Inflammatory macrophage (primary cell): ENCODE results near the gene CPAMD8.

ENCODE experiments used
- DNase-seq, 2 donors: peaks; one replicate each; pipeline ENCODE4 v3.0.0-alpha.2; 2020 to 2022

Gene CPAMD8

GRCh38 chr19:16915734-16916133 is 110.9 kb downstream of the CPAMD8 start:
- DNase-seq, result no peak

- no peak for DNase-seq
Observed at GRCh38 chr19:16915135-16915534, 111.5 kb downstream of the CPAMD8 start.

DNA sequence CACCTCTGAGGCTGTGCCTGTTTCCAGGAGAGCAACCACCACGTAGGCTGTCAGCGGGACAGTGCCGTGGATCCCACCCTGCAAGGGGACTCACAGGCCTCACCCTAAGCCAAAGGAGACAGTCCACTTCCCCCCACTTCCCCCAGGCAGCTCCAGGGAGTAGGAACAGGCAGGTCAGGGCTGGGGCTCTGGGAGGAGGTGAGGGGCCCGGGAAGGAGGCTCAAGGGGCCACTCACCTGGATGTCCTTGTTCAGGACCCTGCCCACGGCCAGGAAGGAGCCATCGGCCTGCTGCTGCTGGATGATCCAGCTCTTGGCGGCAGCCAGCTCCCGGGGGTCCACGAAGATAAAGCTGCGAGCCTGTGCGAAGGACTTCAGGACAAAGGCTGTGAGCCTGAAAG is 112.2 kb downstream of the CPAMD8 start:
- no peak for DNase-seq

GRCh38 chr19:16912780-16913179 is 113.8 kb downstream of the CPAMD8 start:
- no peak for DNase-seq

GRCh38 chr19:16911046-16911445 is 115.6 kb downstream of the CPAMD8 start:
- DNase-seq, result no peak

GRCh38 chr19:16908759-16909158 is 117.9 kb downstream of the CPAMD8 start:
- DNase-seq, result no peak

DNA sequence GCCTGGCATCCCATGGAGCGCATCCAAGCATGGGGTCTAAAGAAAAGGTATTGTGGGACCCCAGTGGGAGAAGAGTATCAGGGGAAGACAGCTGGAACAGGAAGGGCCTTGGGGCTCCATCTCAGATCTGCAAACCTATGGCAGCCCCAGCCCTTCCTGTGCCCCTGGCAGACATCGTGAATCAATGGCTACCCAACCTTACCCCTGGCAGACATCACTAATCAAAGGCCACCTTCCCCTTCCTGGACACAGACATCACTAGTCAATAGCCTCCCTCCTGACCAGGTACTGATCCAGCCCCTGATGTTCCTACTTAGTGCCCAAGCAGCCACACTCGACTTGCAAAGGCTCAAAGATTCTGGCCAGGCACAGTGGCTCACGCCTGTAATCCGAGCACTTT is 122.0 kb downstream of the CPAMD8 start:
- DNase-seq, result no peak

DNA sequence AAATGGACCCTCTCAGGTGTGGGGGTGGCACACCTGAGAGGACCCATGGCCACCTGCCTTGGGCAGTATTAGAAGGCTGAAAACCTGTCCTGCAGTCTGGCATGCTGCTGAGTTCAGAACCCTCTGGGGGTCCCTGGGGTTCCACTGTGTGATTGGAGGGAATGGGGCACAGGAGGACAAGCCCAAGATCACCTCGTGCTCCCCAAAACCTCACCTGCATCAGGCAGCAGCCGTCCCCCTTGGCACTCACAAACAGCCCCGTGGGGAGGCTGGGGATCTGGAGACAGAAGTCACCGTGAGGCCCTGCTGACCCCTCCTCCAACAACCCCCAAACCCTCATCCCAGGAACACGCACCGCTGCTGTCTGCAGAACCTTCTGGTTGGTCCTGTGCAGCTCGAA is 123.3 kb downstream of the CPAMD8 start:
- DNase-seq, result no peak

DNA sequence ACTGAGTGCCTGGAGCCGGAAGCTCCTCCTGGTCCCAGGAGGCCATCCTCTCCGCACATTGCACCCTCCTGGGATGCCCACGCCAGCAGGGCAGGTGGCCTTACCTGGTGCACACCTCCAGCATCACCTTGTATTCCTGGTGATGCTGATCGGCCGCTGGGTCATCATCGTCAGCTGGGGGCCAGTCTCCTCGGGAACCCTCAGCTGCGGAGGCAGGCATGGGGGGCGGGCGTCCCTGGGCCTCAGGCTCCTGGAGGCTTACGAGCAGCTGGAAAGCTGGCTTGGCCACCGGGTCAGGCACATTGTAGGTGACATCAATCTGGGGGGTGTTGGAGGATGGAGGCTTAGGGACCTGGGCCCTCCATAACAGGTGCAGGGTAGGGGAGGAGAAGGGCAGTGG is 124.1 kb downstream of the CPAMD8 start:
- no peak for DNase-seq

GRCh38 chr19:16901491-16902175 is 125.0 kb downstream of the CPAMD8 start:
- DNase-seq, result peak; percentile 8 to 23

GRCh38 chr19:16899566-16900075 is 127.0 kb downstream of the CPAMD8 start:
- peak; percentile 79 to 88 for DNase-seq

DNA sequence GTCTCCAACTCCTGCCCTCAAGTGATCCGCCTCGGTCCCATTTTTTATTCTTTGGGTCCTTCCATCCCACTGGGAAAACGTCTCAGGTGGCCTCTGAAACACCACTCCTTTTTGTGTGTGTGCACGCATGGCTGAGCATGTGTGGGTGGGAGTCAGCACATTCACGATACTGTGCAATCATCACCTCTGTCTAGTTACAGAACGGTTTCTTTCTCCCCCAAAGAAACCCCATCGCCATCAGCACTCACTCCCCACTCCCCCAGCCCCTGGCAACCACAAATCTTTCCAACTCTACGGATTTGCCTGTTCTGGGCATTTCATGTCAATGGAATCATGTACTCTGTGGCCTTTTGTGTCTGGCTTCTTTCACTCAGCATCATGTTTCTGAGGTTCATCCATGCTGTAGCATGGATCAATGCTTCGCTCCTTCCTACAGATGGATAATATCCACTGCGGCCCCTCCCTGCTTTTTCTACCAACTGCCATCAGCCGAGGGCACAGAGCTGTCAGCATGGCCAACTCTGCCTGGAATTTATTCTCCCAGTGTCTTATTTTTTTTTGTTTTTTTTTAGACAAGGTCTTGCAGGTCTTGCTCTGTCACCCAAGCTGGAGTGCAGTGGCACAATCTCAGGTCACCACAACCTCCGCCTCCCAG is 128.1 kb downstream of the CPAMD8 start:
- no peak for DNase-seq

DNA sequence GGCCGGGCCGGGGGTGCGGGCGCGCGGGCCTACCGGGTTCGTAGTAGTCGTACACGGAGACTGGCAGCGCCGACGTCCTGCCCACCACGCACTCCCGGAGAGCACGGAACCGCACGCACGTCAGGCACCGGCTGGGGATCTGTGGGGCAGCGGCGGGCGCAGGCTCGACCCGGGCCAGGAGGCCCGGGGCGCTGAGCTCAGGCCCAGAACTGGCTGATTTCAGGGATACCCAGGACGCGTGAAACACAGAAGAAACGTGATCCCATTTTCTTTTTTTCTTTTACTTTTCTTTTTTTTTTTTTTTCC is 128.8 kb downstream of the CPAMD8 start:
- DNase-seq, result no peak

- peak; percentile 95 for DNase-seq
Observed at GRCh38 chr19:16897029-16897855, 129.4 kb downstream of the CPAMD8 start.

- no peak for DNase-seq
Observed at GRCh38 chr19:16896146-16897028, 130.2 kb downstream of the CPAMD8 start.

DNA sequence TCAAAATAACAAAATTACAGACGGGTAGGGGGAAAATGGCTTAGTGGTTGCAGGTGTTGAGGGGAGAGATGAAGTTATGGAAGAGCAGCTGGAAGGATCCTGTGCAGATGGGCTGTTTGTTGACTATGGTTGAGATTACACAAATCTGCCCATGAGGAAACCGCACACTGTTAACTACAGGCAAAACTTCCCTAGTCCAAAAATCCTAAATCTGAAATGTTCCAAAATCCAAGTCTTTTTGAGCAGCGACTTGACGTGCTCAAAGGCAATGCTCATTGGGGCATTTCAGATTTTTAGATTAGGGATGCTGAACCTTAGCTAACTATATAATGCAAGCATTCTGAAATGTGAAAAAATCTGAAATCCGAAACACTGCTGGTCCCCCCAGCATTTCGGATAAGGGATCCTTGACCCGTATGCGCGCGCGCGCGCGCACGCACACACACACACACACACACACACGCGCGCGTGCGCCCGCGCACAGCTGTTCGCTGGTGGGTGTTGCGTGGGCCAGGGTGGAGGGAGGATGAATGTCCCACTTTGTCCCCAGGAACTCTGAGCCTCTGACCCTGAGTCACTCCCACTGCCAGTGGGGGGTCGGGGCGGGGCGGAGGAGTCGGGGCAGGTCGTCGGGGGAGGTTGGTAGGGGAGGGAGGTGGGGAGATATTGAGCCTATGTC is 131.0 kb downstream of the CPAMD8 start:
- DNase-seq, result no peak

- DNase-seq, result no peak
Observed at GRCh38 chr19:16894080-16894479, 132.5 kb downstream of the CPAMD8 start.

GRCh38 chr19:16893686-16893989 is 133.0 kb downstream of the CPAMD8 start:
- peak in 1 of 2 donors; percentile 21 for DNase-seq

GRCh38 chr19:16892868-16893685 is 133.5 kb downstream of the CPAMD8 start:
- DNase-seq, result no peak

DNA sequence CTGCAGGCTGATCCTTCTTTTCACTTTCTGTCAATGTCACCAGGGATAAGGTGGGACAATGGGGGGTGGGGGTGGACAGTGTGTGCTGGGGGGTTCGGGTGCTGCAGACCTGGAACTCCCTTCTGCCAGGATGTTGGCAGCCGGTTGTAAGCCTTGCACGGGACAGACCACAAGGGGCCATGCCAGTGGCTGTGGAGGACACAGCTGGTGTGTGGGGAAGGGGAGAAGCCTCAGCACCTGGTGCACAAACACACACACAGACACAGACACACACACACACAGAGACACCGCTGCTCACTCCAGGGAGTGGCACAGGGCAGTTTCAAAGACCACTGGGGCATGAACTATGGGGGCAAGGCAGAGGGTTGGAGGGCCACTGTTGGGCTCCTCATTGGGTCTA is 134.2 kb downstream of the CPAMD8 start:
- DNase-seq, result no peak

- no peak for DNase-seq
Observed at GRCh38 chr19:16891696-16892382, 134.8 kb downstream of the CPAMD8 start.
